ENCODE measurements around the gene OR56B1. TPM values are rescaled to one million over a fixed set of nuclear protein-coding genes. Genes with fewer than 3 reads are reported as not detected.
A peak's percentile ranks its signal among the peaks of the same experiment; 100 is the strongest.
"Not testable (repeated sequence)": the region's sequence is repeated elsewhere in the genome, so short reads cannot be mapped to it uniquely, and the experiment has no call there.

The OR56B1 gene
- total RNA-seq, 2 donors from 2014 or later = 0.20 TPM; not detected in 1

- peak overlapping the region; percentile 88 for H3K27ac Mint-ChIP-seq
- H3K27me3 Mint-ChIP-seq = no peaks in the 10 kb centered on the region
- no peak overlapping the region for H3K4me3 Mint-ChIP-seq
- no peaks in the 10 kb centered on the region for H3K9me3 ChIP-seq (ENCODE audit: control insufficient read depth, low read length, poor library complexity, severe bottlenecking)
- H3K36me3 Mint-ChIP-seq (ENCODE audit: low read depth) = peaks cover 10% of the 10 kb centered on the region
- DNase-seq = no peak
- ATAC-seq = no peak
- peaks cover 27% of the 10 kb centered on the region for H3K4me1 Mint-ChIP-seq
These were observed 32.3 kb upstream of the OR56B1 start for GRCh38 chr11:5703741-5704536.

- ATAC-seq (no peak), DNase-seq (no peak)
- Mint-ChIP-seq H3K4me3 (no peak overlapping the region), H3K27ac (peak overlapping the region; percentile 88), H3K36me3 (ENCODE audit: low read depth) (peaks cover 16% of the 10 kb centered on the region), H3K4me1 (peaks cover 27% of the 10 kb centered on the region), H3K27me3 (no peaks in the 10 kb centered on the region)
- no peaks in the 10 kb centered on the region for H3K9me3 ChIP-seq (ENCODE audit: control insufficient read depth, low read length, poor library complexity, severe bottlenecking)
These were observed 30.6 kb upstream of the OR56B1 start for GRCh38 chr11:5705688-5706087.

GRCh38 chr11:5712507-5712906, 23.7 kb upstream of the OR56B1 start:
- Mint-ChIP-seq H3K4me1 (peaks cover 11% of the 10 kb centered on the region), H3K27me3 (no peaks in the 10 kb centered on the region), H3K4me3 (no peak overlapping the region), H3K27ac (no peak overlapping the region), H3K36me3 (ENCODE audit: low read depth) (peaks cover 12% of the 10 kb centered on the region)
- ATAC-seq (peak; percentile 35), DNase-seq (no peak)
- H3K9me3 ChIP-seq (ENCODE audit: control insufficient read depth, low read length, poor library complexity, severe bottlenecking) = no peaks in the 10 kb centered on the region

- no peaks in the 10 kb centered on the region for H3K27me3 Mint-ChIP-seq
- H3K9me3 ChIP-seq (ENCODE audit: control insufficient read depth, low read length, poor library complexity, severe bottlenecking) = no peaks in the 10 kb centered on the region
- H3K4me3 Mint-ChIP-seq = no peak overlapping the region
- no peak for DNase-seq
- no peak overlapping the region for H3K27ac Mint-ChIP-seq
- peaks cover 8% of the 10 kb centered on the region for H3K4me1 Mint-ChIP-seq
- peaks cover 6% of the 10 kb centered on the region for H3K36me3 Mint-ChIP-seq (ENCODE audit: low read depth)
- no peak for ATAC-seq
These were observed 22.6 kb upstream of the OR56B1 start for GRCh38 chr11:5713695-5714094.

- H3K36me3 Mint-ChIP-seq (ENCODE audit: low read depth); DNase-seq; H3K27ac Mint-ChIP-seq; H3K4me1 Mint-ChIP-seq; H3K27me3 Mint-ChIP-seq; ATAC-seq; H3K4me3 Mint-ChIP-seq; H3K9me3 ChIP-seq (ENCODE audit: control insufficient read depth, low read length, poor library complexity, severe bottlenecking): not testable (repeated sequence)
These were observed 19.7 kb upstream of the OR56B1 start for GRCh38 chr11:5716518-5716917.

- Mint-ChIP-seq H3K4me1 (no peaks in the 10 kb centered on the region), H3K27ac (no peak overlapping the region), H3K27me3 (no peaks in the 10 kb centered on the region), H3K36me3 (ENCODE audit: low read depth) (peaks cover 2% of the 10 kb centered on the region), H3K4me3 (no peak overlapping the region)
- DNase-seq (no peak), ATAC-seq (no peak)
- H3K9me3 ChIP-seq (ENCODE audit: control insufficient read depth, low read length, poor library complexity, severe bottlenecking) = no peaks in the 10 kb centered on the region
These were observed 16.3 kb upstream of the OR56B1 start for GRCh38 chr11:5719703-5720495.

GRCh38 chr11:5722622-5723021, 13.6 kb upstream of the OR56B1 start:
- H3K9me3 ChIP-seq (ENCODE audit: control insufficient read depth, low read length, poor library complexity, severe bottlenecking) = no peaks in the 10 kb centered on the region
- no peak for ATAC-seq
- no peak for DNase-seq
- Mint-ChIP-seq H3K4me3 (no peak overlapping the region), H3K4me1 (no peaks in the 10 kb centered on the region), H3K36me3 (ENCODE audit: low read depth) (peaks cover 2% of the 10 kb centered on the region), H3K27ac (no peak overlapping the region), H3K27me3 (no peaks in the 10 kb centered on the region)

GRCh38 chr11:5726351-5726750, 9.9 kb upstream of the OR56B1 start:
- peaks cover 2% of the 10 kb centered on the region for H3K36me3 Mint-ChIP-seq (ENCODE audit: low read depth)
- no peak overlapping the region for H3K4me3 Mint-ChIP-seq
- no peaks in the 10 kb centered on the region for H3K9me3 ChIP-seq (ENCODE audit: control insufficient read depth, low read length, poor library complexity, severe bottlenecking)
- no peak for ATAC-seq
- peaks cover 7% of the 10 kb centered on the region for H3K27me3 Mint-ChIP-seq
- DNase-seq = no peak
- H3K27ac Mint-ChIP-seq = no peak overlapping the region
- peaks cover 2% of the 10 kb centered on the region for H3K4me1 Mint-ChIP-seq

GRCh38 chr11:5727691-5728090, 8.6 kb upstream of the OR56B1 start:
- H3K4me1 Mint-ChIP-seq = peaks cover 2% of the 10 kb centered on the region
- H3K27ac Mint-ChIP-seq = no peak overlapping the region
- no peak for ATAC-seq
- H3K36me3 Mint-ChIP-seq (ENCODE audit: low read depth) = peaks cover 2% of the 10 kb centered on the region
- H3K4me3 Mint-ChIP-seq = no peak overlapping the region
- DNase-seq = no peak
- no peaks in the 10 kb centered on the region for H3K9me3 ChIP-seq (ENCODE audit: control insufficient read depth, low read length, poor library complexity, severe bottlenecking)
- H3K27me3 Mint-ChIP-seq = peaks cover 7% of the 10 kb centered on the region

- DNase-seq = no peak
- ATAC-seq = no peak
- Mint-ChIP-seq H3K4me1 (no peaks in the 10 kb centered on the region), H3K36me3 (ENCODE audit: low read depth) (peaks cover 2% of the 10 kb centered on the region), H3K27me3 (no peaks in the 10 kb centered on the region), H3K27ac (no peak overlapping the region), H3K4me3 (no peak overlapping the region)
- peaks cover 2% of the 10 kb centered on the region for H3K9me3 ChIP-seq (ENCODE audit: control insufficient read depth, low read length, poor library complexity, severe bottlenecking)
These were observed 843 bp downstream of the OR56B1 start for GRCh38 chr11:5737091-5737490.

- peaks cover 2% of the 10 kb centered on the region for H3K9me3 ChIP-seq (ENCODE audit: control insufficient read depth, low read length, poor library complexity, severe bottlenecking)
- peaks cover 2% of the 10 kb centered on the region for H3K36me3 Mint-ChIP-seq (ENCODE audit: low read depth)
- H3K4me3 Mint-ChIP-seq = no peak overlapping the region
- H3K27ac Mint-ChIP-seq = no peak overlapping the region
- H3K4me1 Mint-ChIP-seq = no peaks in the 10 kb centered on the region
- no peaks in the 10 kb centered on the region for H3K27me3 Mint-ChIP-seq
- DNase-seq (no peak), ATAC-seq (no peak)
These were observed 1.6 kb downstream of the OR56B1 start for GRCh38 chr11:5737670-5738392.

GRCh38 chr11:5738431-5738830, 2.2 kb downstream of the OR56B1 start:
- H3K9me3 ChIP-seq (ENCODE audit: control insufficient read depth, low read length, poor library complexity, severe bottlenecking) = peaks cover 2% of the 10 kb centered on the region
- H3K27ac Mint-ChIP-seq = no peak overlapping the region
- H3K4me1 Mint-ChIP-seq = no peaks in the 10 kb centered on the region
- peaks cover 2% of the 10 kb centered on the region for H3K36me3 Mint-ChIP-seq (ENCODE audit: low read depth)
- ATAC-seq (no peak), DNase-seq (no peak)
- no peak overlapping the region for H3K4me3 Mint-ChIP-seq
- no peaks in the 10 kb centered on the region for H3K27me3 Mint-ChIP-seq

- Mint-ChIP-seq H3K27me3 (no peaks in the 10 kb centered on the region), H3K27ac (no peak overlapping the region), H3K36me3 (ENCODE audit: low read depth) (no peaks in the 10 kb centered on the region), H3K4me3 (no peak overlapping the region), H3K4me1 (no peaks in the 10 kb centered on the region)
- ATAC-seq = no peak
- H3K9me3 ChIP-seq (ENCODE audit: control insufficient read depth, low read length, poor library complexity, severe bottlenecking) = no peaks in the 10 kb centered on the region
- no peak for DNase-seq
These were observed 10.4 kb downstream of the OR56B1 start for GRCh38 chr11:5746614-5747013.
